GM21619 (cell line): ENCODE data around the gene FSTL4.
"Not testable (repeated sequence)": the region's sequence is repeated elsewhere in the genome, so short reads cannot be mapped to it uniquely, and the experiment has no call there.

Source experiments
- ATAC-seq: cut with Tn5 transposase; IDR thresholded peaks from one replicate; pipeline ENCODE4 v1.9.1; 2021; ENCODE audit not compliant: unreplicated experiment

FSTL4 gene

DNA sequence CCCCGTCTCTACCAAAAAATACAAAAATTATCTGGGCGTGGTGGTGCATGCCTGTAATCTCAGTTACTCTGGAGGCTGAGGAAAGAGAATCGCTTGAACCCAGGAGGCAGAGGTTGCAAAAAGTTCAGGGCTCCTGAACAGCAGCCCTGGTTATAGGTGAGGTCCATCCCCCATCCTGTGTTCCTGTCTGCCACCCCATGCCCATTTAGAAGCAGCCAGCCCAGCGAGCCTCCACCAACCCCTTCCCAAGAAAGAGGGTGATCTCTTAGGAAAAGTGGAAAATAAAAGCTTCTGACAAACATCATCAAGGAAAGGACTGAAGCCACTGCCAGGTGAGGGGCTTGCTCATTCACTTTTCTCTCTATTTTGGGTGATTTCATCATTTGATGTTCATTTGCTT, 55.8 kb downstream of the FSTL4 start:
- no peak for ATAC-seq

GRCh38 chr5:133554279-133554678, 58.1 kb downstream of the FSTL4 start:
- ATAC-seq, result no peak

GRCh38 chr5:133552925-133553525, 59.3 kb downstream of the FSTL4 start:
- no peak for ATAC-seq

- no peak for ATAC-seq
Measured at GRCh38 chr5:133546500-133546899, 65.8 kb downstream of the FSTL4 start.

GRCh38 chr5:133544346-133544745, 68.0 kb downstream of the FSTL4 start:
- ATAC-seq, result no peak

DNA sequence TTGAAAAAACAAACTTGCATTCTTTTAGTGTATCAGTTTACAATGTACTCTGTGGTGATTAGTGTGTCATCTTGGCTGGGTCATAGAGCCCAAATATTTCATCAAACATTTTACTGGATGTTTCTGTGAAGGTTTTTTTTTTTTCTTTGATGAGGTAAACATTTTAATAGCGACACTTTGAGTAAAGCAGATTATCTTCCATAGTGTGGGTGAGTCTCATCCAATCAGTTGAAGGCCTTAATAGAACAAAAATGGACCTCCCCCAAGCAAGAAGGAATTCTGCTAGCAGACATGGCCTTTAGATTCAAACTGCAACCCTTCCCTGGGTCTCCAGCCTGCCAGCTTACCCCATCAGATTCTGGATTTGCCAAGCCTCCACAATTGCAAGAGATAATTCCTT, 72.5 kb downstream of the FSTL4 start:
- ATAC-seq, result no peak

DNA sequence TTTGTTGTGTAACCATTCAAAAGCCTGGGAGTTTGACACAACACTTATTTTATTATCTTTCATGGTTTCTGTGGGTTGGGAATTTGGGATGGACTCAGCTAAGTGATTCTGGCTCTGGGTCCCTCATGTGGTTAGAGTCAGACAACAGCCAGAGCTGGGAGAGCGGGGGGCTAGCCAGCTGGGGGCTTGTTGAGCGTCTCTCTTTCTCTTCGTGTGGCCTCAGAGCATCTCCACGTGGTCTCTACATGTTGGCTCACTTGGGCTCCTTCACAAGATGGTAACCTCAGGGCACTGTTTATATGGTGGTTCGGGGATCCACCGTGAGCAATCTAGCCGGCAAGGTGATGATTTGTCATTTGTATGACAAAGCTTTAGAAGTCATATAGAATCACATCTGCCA, 73.6 kb downstream of the FSTL4 start:
- no peak for ATAC-seq

GRCh38 chr5:133535241-133535929, 77.0 kb downstream of the FSTL4 start:
- ATAC-seq, result not testable (repeated sequence)

GRCh38 chr5:133534566-133534965, 77.8 kb downstream of the FSTL4 start:
- no peak for ATAC-seq

DNA sequence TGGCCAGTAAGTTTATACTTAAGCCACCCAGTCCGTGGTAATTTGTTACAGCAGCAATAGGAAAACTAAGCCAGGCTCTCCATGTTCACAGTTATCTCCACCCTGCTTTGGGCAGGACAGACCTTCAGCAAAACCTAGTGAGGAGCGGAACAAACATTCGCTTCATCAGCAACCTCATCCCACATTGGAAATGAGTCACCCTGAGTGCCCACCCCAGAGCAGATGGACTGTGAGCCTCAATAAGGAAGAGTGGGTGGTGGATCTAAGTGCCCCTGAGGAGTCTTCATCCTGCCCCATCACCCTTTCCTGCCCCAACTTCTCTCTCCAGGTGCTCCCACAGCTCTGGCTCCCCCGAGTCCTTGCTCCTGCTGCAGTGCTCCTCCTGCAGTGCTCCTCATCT, 78.8 kb downstream of the FSTL4 start:
- no peak for ATAC-seq

GRCh38 chr5:133531594-133531993, 80.7 kb downstream of the FSTL4 start:
- ATAC-seq, result no peak

DNA sequence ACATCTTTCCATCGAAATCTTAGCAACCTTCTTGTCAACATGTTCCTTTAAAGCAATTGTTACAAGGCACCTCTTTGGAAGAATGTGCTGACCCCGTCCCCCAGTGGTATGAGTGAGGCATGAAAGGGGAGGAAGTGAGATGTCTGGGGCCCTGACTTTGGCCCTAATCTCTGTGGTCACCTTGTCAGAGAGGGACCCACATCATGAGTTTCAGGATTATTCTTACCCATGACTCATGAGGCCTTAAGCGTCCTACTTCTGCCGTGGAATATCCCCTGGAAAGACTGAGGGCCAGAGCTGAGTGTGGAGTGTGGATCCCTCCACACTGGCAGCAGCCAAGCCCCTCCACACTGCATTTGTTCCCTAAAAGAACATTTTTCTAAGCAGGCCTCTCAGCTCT, 81.2 kb downstream of the FSTL4 start:
- ATAC-seq, result peak; percentile 89

DNA sequence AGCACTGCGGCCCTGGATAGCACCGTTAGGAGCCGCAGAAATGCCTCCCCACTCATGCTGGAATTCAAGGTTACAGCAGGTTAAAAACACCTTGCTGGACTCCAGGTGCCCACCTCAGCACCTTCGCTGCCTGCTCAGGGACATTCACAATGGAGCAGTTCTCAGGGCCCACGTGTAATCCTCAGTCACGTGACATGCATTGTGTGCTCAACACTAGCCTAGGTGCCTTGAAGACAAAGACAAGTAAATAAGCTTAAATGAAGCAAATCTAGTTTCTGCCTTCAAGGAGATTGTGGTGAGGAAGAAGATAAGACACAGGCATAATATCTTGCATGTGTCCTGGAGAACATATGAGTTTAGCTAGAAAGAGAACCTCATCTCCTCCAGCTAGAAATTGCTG, 82.1 kb downstream of the FSTL4 start:
- no peak for ATAC-seq

- no peak for ATAC-seq
Measured at GRCh38 chr5:133528841-133529240, 83.5 kb downstream of the FSTL4 start.

DNA sequence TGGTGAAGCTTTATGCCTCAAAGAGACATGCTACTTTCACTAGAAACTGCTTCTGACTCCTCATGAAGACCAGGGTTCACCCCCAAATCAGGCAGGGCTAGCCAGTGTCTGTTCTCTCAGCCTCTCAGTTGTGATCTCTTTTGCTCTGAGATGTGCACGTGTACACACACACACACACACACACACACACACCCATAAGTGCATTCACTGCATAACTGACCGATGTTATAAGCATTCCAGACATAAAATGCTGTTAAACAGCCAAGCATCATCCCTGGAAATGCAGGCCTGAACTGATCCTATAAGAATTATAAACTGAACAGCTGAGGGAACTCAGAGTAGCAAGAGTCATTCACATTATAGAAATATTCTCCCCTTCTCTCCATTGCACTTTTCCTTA, 85.0 kb downstream of the FSTL4 start:
- no peak for ATAC-seq

DNA sequence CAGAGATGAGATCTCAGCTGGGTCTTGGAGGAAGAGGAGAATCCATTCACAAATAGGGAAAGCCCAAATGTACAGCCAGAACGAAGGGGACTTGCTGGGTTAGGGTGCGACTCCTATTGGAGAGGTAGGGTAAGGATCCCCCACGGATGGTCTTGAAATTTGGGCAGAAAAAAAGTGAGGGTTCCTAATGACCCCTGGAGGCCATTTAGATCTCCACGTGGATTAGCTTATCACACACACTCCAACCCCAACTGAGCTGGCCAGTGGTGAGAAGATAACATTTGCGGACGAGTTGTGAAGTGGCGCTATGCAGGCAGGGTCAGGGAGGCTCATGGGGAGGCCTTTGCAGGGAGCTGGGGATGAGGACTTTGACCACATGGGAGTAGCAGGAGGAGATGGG, 86.0 kb downstream of the FSTL4 start:
- ATAC-seq, result no peak

- no peak for ATAC-seq
Measured at GRCh38 chr5:133525126-133525525, 87.2 kb downstream of the FSTL4 start.

- ATAC-seq, result no peak
Measured at GRCh38 chr5:133524666-133525065, 87.7 kb downstream of the FSTL4 start.

- ATAC-seq, result no peak
Measured at GRCh38 chr5:133523961-133524586, 88.3 kb downstream of the FSTL4 start.

- no peak for ATAC-seq
Measured at GRCh38 chr5:133523013-133523658, 89.2 kb downstream of the FSTL4 start.

GRCh38 chr5:133521801-133522200, 90.5 kb downstream of the FSTL4 start:
- ATAC-seq, result no peak
